WTC11 (cell line): ENCODE data around the gene RAMP1.
"Not testable (repeated sequence)": the region's sequence is repeated elsewhere in the genome, so short reads cannot be mapped to it uniquely, and the experiment has no call there.

ENCODE experiments used
- ATF3 ChIP-seq: sonication (generic); formaldehyde crosslinking; conservative IDR thresholded peaks from 2 replicates; pipeline ENCODE4 v1.8.1; 2022; ENCODE audit warnings: mild to moderate bottlenecking, missing genetic modification reagents
- CTCF ChIP-seq: fragments of 200-600 bp; IDR thresholded peaks from 2 replicates; pipeline ENCODE4 v1.8.0; 2022; ENCODE audit warnings: antibody characterized with exemption
- KAT7 ChIP-seq: sonication (generic); formaldehyde crosslinking; IDR thresholded peaks from 2 replicates; pipeline ENCODE4 v1.8.1; 2023; ENCODE audit warnings: missing genetic modification reagents, mild to moderate bottlenecking, borderline replicate concordance
- SP1 ChIP-seq: sonication (generic); formaldehyde crosslinking; conservative IDR thresholded peaks from 2 replicates; pipeline ENCODE4 v1.8.1; 2022; ENCODE audit warnings: missing genetic modification reagents
- USF2 ChIP-seq: sonication (generic); formaldehyde crosslinking; IDR thresholded peaks from 2 replicates; pipeline ENCODE4 v1.8.1; 2023; ENCODE audit warnings: mild to moderate bottlenecking, missing genetic modification reagents, moderate library complexity
- TF ChIP-seq, protein P1 (sequence below): sonication (generic); formaldehyde crosslinking; IDR thresholded peaks from 2 replicates; pipeline ENCODE4 v1.8.1; 2023; ENCODE audit warnings: mild to moderate bottlenecking, missing genetic modification reagents

- TF ChIP-seq KAT7 (CRISPR knock-in tag); SP1 (CRISPR knock-in tag); CTCF; ATF3 (CRISPR knock-in tag); USF2 (CRISPR knock-in tag): not testable (repeated sequence)
- TF ChIP-seq, protein P1, sequence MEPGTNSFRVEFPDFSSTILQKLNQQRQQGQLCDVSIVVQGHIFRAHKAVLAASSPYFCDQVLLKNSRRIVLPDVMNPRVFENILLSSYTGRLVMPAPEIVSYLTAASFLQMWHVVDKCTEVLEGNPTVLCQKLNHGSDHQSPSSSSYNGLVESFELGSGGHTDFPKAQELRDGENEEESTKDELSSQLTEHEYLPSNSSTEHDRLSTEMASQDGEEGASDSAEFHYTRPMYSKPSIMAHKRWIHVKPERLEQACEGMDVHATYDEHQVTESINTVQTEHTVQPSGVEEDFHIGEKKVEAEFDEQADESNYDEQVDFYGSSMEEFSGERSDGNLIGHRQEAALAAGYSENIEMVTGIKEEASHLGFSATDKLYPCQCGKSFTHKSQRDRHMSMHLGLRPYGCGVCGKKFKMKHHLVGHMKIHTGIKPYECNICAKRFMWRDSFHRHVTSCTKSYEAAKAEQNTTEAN (CRISPR knock-in tag) = not testable (repeated sequence)
Observed at GRCh38 chr2:237868074-237868473, 8.7 kb downstream of the RAMP1 start.
